Measurements from ENCODE around the gene TSEN34. TPM values are rescaled to one million over a fixed set of nuclear protein-coding genes. Genes with fewer than 3 reads are reported as not detected.
A peak's percentile ranks its signal among the peaks of the same experiment; 100 is the strongest.

The TSEN34 gene
- total RNA-seq, 1 experiment from 2014 or later: 32.0 TPM

GRCh38 chr19:54165222-54165621 is 25.9 kb upstream of the TSEN34 start (continued):
- TF ChIP-seq ZNF532 (CRISPR knock-in tag; IDR thresholded peaks at IDR 0.05; ENCODE audit: borderline replicate concordance) (no peak), SP1 (CRISPR knock-in tag; conservative IDR thresholded peaks at IDR 0.05) (no peak)

- Mint-ChIP-seq H3K4me1 (peaks cover 20% of the 10 kb centered on the region), H3K27me3 (ENCODE audit: low read depth) (peaks cover 32% of the 10 kb centered on the region), H3K9me3 (no peaks in the 10 kb centered on the region), H3K27ac (no peak overlapping the region), H3K4me3 (no peak overlapping the region), H3K36me3 (no peaks in the 10 kb centered on the region)
- ChIA-PET POLR2A (no interaction called here), CTCF (interaction anchor here (1.0 to 3.0 kb wide), 3 partner anchors 12 to 255 kb away, joined by 4 to 14 read pairs (median 12); partner anchors contain the start of gene MBOAT7)
- DNase-seq (ENCODE audit: low spot score) (peak; percentile 99), ATAC-seq (peak; percentile 46)
- TF ChIP-seq NFYB (CRISPR knock-in tag; conservative IDR thresholded peaks at IDR 0.05; ENCODE audit: low read depth): no peak
- TF ChIP-seq ZNF232 (CRISPR knock-in tag; IDR thresholded peaks at IDR 0.05): no peak
- TF ChIP-seq ZSCAN18 (CRISPR knock-in tag; IDR thresholded peaks at IDR 0.05): no peak
- TF ChIP-seq MAX (CRISPR knock-in tag; IDR thresholded peaks at IDR 0.05): peak; percentile 14; the same call in 1 of the 2 replicates
- 0 out of 2 replicates have a peak, but pooled peaks have one; percentile 11 for TF ChIP-seq ERG (CRISPR knock-in tag; IDR thresholded peaks at IDR 0.05)
- peak; percentile 39; the same call in 1 of the 2 replicates for TF ChIP-seq ZNF512 (CRISPR knock-in tag; IDR thresholded peaks at IDR 0.05; ENCODE audit: borderline replicate concordance)
- no peak for TF ChIP-seq GABPB1 (CRISPR knock-in tag; IDR thresholded peaks at IDR 0.05)
- peak; percentile 82 for TF ChIP-seq CTCF (IDR thresholded peaks at IDR 0.05)
- no peak for TF ChIP-seq E2F1 (CRISPR knock-in tag; IDR thresholded peaks at IDR 0.05)
Measured at GRCh38 chr19:54168174-54168917, 22.8 kb upstream of the TSEN34 start.
